Mesenchymal stem cell (in vitro differentiated cells and primary cell): Measurements from ENCODE around the gene SUPT3H.
A peak's percentile ranks its signal among the peaks of the same experiment; 100 is the strongest.

Experiments
- DNase-seq: peaks from one replicate; pipeline ENCODE4 v3.0.0-alpha.2; 2013
- H2AFZ ChIP-seq: one replicate; pipeline ENCODE4 v1.6.1; 2013; ENCODE audit warnings: low read depth, mild to moderate bottlenecking, control low read depth, inconsistent platforms, low read length, moderate library complexity
- H2AK5ac ChIP-seq: 2 replicates; pipeline ENCODE4 v1.6.1; 2013; ENCODE audit warnings: low read length, moderate library complexity, mild to moderate bottlenecking, inconsistent platforms; ENCODE audit not compliant: severe bottlenecking
- H2BK120ac ChIP-seq: one replicate; pipeline ENCODE4 v1.6.1; 2013; ENCODE audit warnings: low read depth, mild to moderate bottlenecking, inconsistent platforms, low read length, moderate library complexity
- H2BK12ac ChIP-seq, 2 experiments: one replicate each; pipeline ENCODE4 v1.6.1; 2013; ENCODE audit warnings: inconsistent platforms in 2 of 2, low read length in 2 of 2, mild to moderate bottlenecking in 2 of 2, moderate library complexity in 2 of 2, control low read depth in 1 of 2
- H2BK15ac ChIP-seq: one replicate; pipeline ENCODE4 v1.6.1; 2013; ENCODE audit warnings: mild to moderate bottlenecking, low read depth, inconsistent platforms; ENCODE audit not compliant: poor library complexity, severe bottlenecking
- H2BK5ac ChIP-seq: 2 replicates; pipeline ENCODE4 v1.6.1; 2013; ENCODE audit warnings: low read depth, mild to moderate bottlenecking, low read length, control low read depth, inconsistent platforms; ENCODE audit not compliant: poor library complexity, severe bottlenecking
- H3K14ac ChIP-seq, 2 experiments: one replicate each; pipeline ENCODE4 v1.6.1; 2013; ENCODE audit warnings: inconsistent platforms in 2 of 2, low read length in 2 of 2, control low read depth in 1 of 2, mild to moderate bottlenecking in 1 of 2, moderate library complexity in 1 of 2
- H3K18ac ChIP-seq, 2 experiments: one replicate each; pipeline ENCODE4 v1.6.1; 2013; ENCODE audit warnings: inconsistent platforms in 2 of 2, low read length in 2 of 2, control low read depth in 1 of 2, low read depth in 1 of 2, mild to moderate bottlenecking in 1 of 2
- H3K23ac ChIP-seq, 2 experiments: one replicate each; pipeline ENCODE4 v1.6.1; 2013; ENCODE audit warnings: inconsistent platforms in 2 of 2, low read length in 2 of 2, mild to moderate bottlenecking in 2 of 2, moderate library complexity in 2 of 2, control low read depth in 1 of 2
- H3K27ac ChIP-seq: 2 replicates; pipeline ENCODE4 v1.5.1; 2013; ENCODE audit warnings: mild to moderate bottlenecking, moderate library complexity, low read length, control low read depth, inconsistent platforms; ENCODE audit not compliant: poor library complexity, severe bottlenecking
- H3K27me3 ChIP-seq, 2 experiments: 2 replicates each; pipeline versions ENCODE4 v1.6.1 to v1.7.0; 2013; ENCODE audit warnings: low read length in 2 of 2, mild to moderate bottlenecking in 2 of 2, moderate library complexity in 2 of 2, control low read depth in 1 of 2, inconsistent platforms in 1 of 2; ENCODE audit not compliant: control insufficient read depth in 1 of 2, insufficient read depth in 1 of 2
- H3K36me3 ChIP-seq, 2 experiments: 2 replicates each; pipeline versions ENCODE4 v1.6.1 to v1.7.0; 2013; ENCODE audit warnings: low read length in 2 of 2, control low read depth in 1 of 2, inconsistent platforms in 1 of 2, low read depth in 1 of 2, mild to moderate bottlenecking in 1 of 2; ENCODE audit not compliant: insufficient read depth in 2 of 2, control insufficient read depth in 1 of 2
- H3K4ac ChIP-seq, 2 experiments: one replicate each; pipeline ENCODE4 v1.6.1; 2013; ENCODE audit warnings: inconsistent platforms in 2 of 2, low read length in 2 of 2, mild to moderate bottlenecking in 2 of 2, moderate library complexity in 2 of 2, control low read depth in 1 of 2, low read depth in 1 of 2
- H3K4me1 ChIP-seq: 2 replicates; pipeline ENCODE4 v1.6.1; 2013; ENCODE audit warnings: low read depth, low read length, control low read depth; ENCODE audit not compliant: control insufficient read depth, insufficient read depth
- H3K4me2 ChIP-seq: 2 replicates; pipeline ENCODE4 v1.6.1; 2013; ENCODE audit warnings: low read length, mild to moderate bottlenecking, inconsistent platforms; ENCODE audit not compliant: poor library complexity, severe bottlenecking
- H3K4me3 ChIP-seq, 2 experiments: 2 replicates each; pipeline versions ENCODE4 v1.5.1 to v1.7.0; 2013; ENCODE audit warnings: low read length in 2 of 2, mild to moderate bottlenecking in 2 of 2, control low read depth in 1 of 2, low read depth in 1 of 2; ENCODE audit not compliant: insufficient read depth in 1 of 2
- H3K79me1 ChIP-seq: replicated peaks from 2 replicates; pipeline ENCODE4 v1.6.1; 2013; ENCODE audit warnings: mild to moderate bottlenecking, control low read depth, low read length, inconsistent platforms; ENCODE audit not compliant: poor library complexity, severe bottlenecking
- H3K9ac ChIP-seq: 2 replicates; pipeline ENCODE4 v1.7.0; 2013; ENCODE audit warnings: mild to moderate bottlenecking, low read length, moderate library complexity
- H3K9me3 ChIP-seq: 2 replicates; pipeline ENCODE4 v1.7.0; 2013; ENCODE audit warnings: mild to moderate bottlenecking, low read length; ENCODE audit not compliant: control insufficient read depth
- H4K8ac ChIP-seq: one replicate; pipeline ENCODE4 v1.6.1; 2013; ENCODE audit warnings: inconsistent platforms, mild to moderate bottlenecking, low read length, moderate library complexity
- H4K91ac ChIP-seq: one replicate; pipeline ENCODE4 v1.6.1; 2013; ENCODE audit warnings: mild to moderate bottlenecking, low read length, inconsistent platforms
- WGBS: methylation state at CpG from one replicate; pipeline ENCODE4 v1.1.7; 2013; ENCODE audit warnings: mixed read lengths; 5-methylcytosine and 5-hydroxymethylcytosine counted together

Gene SUPT3H

DNA sequence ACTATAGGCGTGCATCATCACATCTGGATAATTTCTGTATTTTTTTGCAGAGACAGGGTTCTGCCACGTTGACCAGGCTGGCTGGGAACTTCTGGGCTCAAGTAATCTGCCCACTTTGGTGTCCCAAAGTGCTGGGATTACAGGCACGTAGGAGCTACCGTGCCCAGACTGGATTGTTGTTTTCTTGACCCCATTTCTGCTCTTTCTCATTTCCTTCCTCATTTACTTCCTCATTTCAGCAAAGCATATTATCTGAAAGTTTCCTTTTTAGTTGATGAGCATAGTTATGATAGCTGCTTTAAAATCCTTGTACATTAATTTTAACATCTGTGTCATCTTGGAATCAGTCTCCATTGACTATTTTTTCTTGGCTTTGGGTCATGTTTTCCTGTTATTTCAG is 350.6 kb downstream of the SUPT3H start:
- Histone ChIP-seq H3K4me2 (no peak overlapping the region), H3K4me1 (no peaks in the 10 kb centered on the region), H2AK5ac (no peak overlapping the region), H2BK5ac (no peak overlapping the region), H3K23ac (no peak overlapping the region), H3K27ac (no peak overlapping the region), H3K9me3 (peaks cover 7% of the 10 kb centered on the region), H4K8ac (no peak overlapping the region), H3K36me3 (no peaks in the 10 kb centered on the region), H3K4me3 (no peak overlapping the region), H2BK15ac (no peak overlapping the region), H3K4ac (no peak overlapping the region), H2AFZ (no peak overlapping the region), H3K79me1 (no peaks in the 10 kb centered on the region), H2BK120ac (no peak overlapping the region), H2BK12ac (no peak overlapping the region), H3K18ac (no peak overlapping the region), H4K91ac (no peak overlapping the region), H3K14ac (no peak overlapping the region), H3K9ac (no peak overlapping the region), H3K27me3 (no peaks in the 10 kb centered on the region)
- DNase-seq = no peak
- 88% methylated on average over 2 of the region's 4 CpGs for WGBS

DNA sequence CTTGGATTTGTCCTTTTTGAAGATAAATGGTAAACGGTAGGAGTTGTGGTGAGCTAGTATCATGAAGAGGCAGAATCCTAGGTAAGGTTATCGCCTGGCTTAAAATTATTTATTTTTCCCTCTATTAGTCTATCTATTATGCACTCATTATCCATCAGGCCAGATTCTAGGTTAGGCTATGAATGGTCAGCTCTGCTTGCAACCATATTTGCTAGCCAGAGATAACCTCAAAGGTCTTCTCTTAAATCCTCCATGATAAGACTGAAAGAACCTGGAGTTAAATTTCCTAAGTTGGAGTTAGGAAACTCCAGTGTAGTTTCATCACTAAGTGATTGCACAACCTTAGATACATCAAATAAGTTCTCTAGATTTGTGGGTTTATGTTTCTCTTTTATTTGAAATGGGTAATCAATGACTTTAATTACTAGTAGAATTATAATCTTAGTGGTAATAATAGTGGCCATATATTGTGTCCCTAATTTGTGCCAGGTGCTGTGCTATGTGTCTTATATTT is 351.7 kb downstream of the SUPT3H start:
- H2BK120ac ChIP-seq = no peak overlapping the region
- H3K79me1 ChIP-seq = no peaks in the 10 kb centered on the region
- H4K91ac ChIP-seq = no peak overlapping the region
- H3K9ac ChIP-seq = no peak overlapping the region
- H2AK5ac ChIP-seq = no peak overlapping the region
- H4K8ac ChIP-seq = no peak overlapping the region
- H3K9me3 ChIP-seq = peaks cover 7% of the 10 kb centered on the region
- no peaks in the 10 kb centered on the region for H3K36me3 ChIP-seq
- H3K27me3 ChIP-seq = no peaks in the 10 kb centered on the region
- DNase-seq = peak; percentile 45
- no peak overlapping the region for H3K4me3 ChIP-seq
- H3K23ac ChIP-seq = no peak overlapping the region
- no peaks in the 10 kb centered on the region for H3K4me1 ChIP-seq
- no CpG with 5 or more reads among the region's 2 CpGs for WGBS
- H3K4me2 ChIP-seq = no peak overlapping the region
- no peak overlapping the region for H2BK5ac ChIP-seq
- no peak overlapping the region for H3K14ac ChIP-seq
- no peak overlapping the region for H3K27ac ChIP-seq
- no peak overlapping the region for H2BK15ac ChIP-seq
- no peak overlapping the region for H2AFZ ChIP-seq
- H3K4ac ChIP-seq = no peak overlapping the region
- H3K18ac ChIP-seq = no peak overlapping the region
- H2BK12ac ChIP-seq = no peak overlapping the region

DNA sequence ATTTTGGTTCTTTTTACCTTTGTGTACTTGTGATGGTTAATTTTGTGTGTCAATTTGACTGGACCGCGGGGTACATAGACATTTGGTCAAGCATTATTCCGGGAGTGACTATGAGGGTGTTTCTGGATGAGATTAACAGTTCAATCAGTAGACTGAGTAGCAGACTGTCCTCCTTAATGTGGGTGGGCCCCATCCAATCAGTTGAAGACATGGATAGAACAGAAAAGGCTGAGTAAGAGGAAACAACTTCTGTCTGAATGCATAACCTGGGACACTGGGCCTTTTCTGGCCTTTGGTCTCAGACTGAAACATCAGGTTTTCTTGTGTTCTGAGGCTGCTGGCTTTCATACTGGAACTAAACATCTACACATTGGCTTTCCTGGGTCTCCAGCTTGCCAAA is 353.1 kb downstream of the SUPT3H start:
- no peak overlapping the region for H3K14ac ChIP-seq
- no peak overlapping the region for H3K27ac ChIP-seq
- no peak overlapping the region for H2AK5ac ChIP-seq
- H3K9me3 ChIP-seq = peaks cover 7% of the 10 kb centered on the region
- H3K4ac ChIP-seq = no peak overlapping the region
- H2AFZ ChIP-seq = no peak overlapping the region
- H3K4me2 ChIP-seq = no peak overlapping the region
- no peak overlapping the region for H2BK15ac ChIP-seq
- H2BK12ac ChIP-seq = no peak overlapping the region
- H3K4me3 ChIP-seq = no peak overlapping the region
- no peaks in the 10 kb centered on the region for H3K27me3 ChIP-seq
- H4K91ac ChIP-seq = no peak overlapping the region
- H3K79me1 ChIP-seq = no peaks in the 10 kb centered on the region
- no peaks in the 10 kb centered on the region for H3K4me1 ChIP-seq
- no peak overlapping the region for H4K8ac ChIP-seq
- no peak overlapping the region for H3K9ac ChIP-seq
- no peaks in the 10 kb centered on the region for H3K36me3 ChIP-seq
- H3K18ac ChIP-seq = no peak overlapping the region
- no peak for DNase-seq
- 100% methylated on average over 3 of the region's 3 CpGs for WGBS
- no peak overlapping the region for H3K23ac ChIP-seq
- no peak overlapping the region for H2BK5ac ChIP-seq
- no peak overlapping the region for H2BK120ac ChIP-seq

DNA sequence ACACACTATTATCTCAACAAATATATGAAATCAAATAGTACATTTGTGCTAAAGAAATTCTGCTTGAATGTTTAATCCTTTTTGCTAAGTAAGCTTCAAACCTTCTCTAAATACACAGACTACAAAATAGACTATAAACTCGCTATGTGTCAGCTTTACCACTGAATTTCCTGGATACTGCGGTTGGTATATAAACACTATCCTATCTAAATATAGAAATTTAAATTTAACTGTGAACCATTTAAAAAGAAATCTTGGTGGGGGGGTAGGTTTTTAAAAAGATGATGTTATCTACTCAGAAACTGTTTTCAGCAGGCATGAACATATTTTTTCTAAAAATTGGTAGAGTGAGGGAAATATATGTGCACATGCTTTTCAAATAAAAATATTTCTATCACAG is 356.1 kb downstream of the SUPT3H start:
- peak; percentile 11 for DNase-seq
- H3K23ac ChIP-seq = no peak overlapping the region
- no peaks in the 10 kb centered on the region for H3K36me3 ChIP-seq
- no peaks in the 10 kb centered on the region for H3K9me3 ChIP-seq
- no peak overlapping the region for H3K27ac ChIP-seq
- H2BK12ac ChIP-seq = no peak overlapping the region
- H3K14ac ChIP-seq = no peak overlapping the region
- no peaks in the 10 kb centered on the region for H3K79me1 ChIP-seq
- no peaks in the 10 kb centered on the region for H3K4me1 ChIP-seq
- H2BK5ac ChIP-seq = no peak overlapping the region
- H3K18ac ChIP-seq = no peak overlapping the region
- no peak overlapping the region for H2BK120ac ChIP-seq
- H4K8ac ChIP-seq = no peak overlapping the region
- no peak overlapping the region for H3K4me2 ChIP-seq
- H2AFZ ChIP-seq = no peak overlapping the region
- no peak overlapping the region for H2AK5ac ChIP-seq
- no peak overlapping the region for H3K4ac ChIP-seq
- H3K4me3 ChIP-seq = no peak overlapping the region
- H3K9ac ChIP-seq = no peak overlapping the region
- H3K27me3 ChIP-seq = no peaks in the 10 kb centered on the region
- no CpG with 5 or more reads among the region's 2 CpGs for WGBS
- H4K91ac ChIP-seq = no peak overlapping the region
- no peak overlapping the region for H2BK15ac ChIP-seq
